MCF 10A (cell line): Measurements from ENCODE around the gene AGAP1. TPM values are rescaled to one million over a fixed set of nuclear protein-coding genes. Genes with fewer than 3 reads are reported as not detected.

ENCODE experiments used
- BruUV-seq: library from RNA; stranded (reverse); fragments of 400-500 nt; replicated peaks from 2 replicates; lab custom pipeline; 2021; lab: Mats Ljungman, UMichigan
- CTCF ChIA-PET: fragments of 300-600 bp; sonication (Branson Sonifier 250); formaldehyde crosslinking; extraction: SDS; loops from one replicate; lab custom pipeline; 2021; ENCODE audit warnings: antibody characterized with exemption, inconsistent platforms; lab: Yijun Ruan, JAX
- POLR2A ChIA-PET: fragments of 300-600, 350-650 bp; sonication (Branson Sonifier 250); formaldehyde crosslinking; extraction: SDS; loops from one replicate; lab custom pipeline; 2020; ENCODE audit warnings: antibody characterized with exemption, inconsistent platforms; lab: Yijun Ruan, JAX
- DNase-seq: peaks from one replicate; pipeline ENCODE4 v3.0.0-alpha.2; 2018; ENCODE audit not compliant: unreplicated experiment
- H3K27ac Mint-ChIP-seq: one replicate; pipeline ENCODE4 v1.8.0; 2022; ENCODE audit warnings: mild to moderate bottlenecking, low read depth, mixed read lengths; ENCODE audit not compliant: unreplicated experiment
- H3K27me3 Mint-ChIP-seq: one replicate; pipeline ENCODE4 v1.8.0; 2022; ENCODE audit warnings: mixed read lengths; ENCODE audit not compliant: insufficient read depth, unreplicated experiment
- H3K36me3 Mint-ChIP-seq: one replicate; pipeline ENCODE4 v1.8.0; 2022; ENCODE audit warnings: mild to moderate bottlenecking, moderate library complexity, mixed read lengths; ENCODE audit not compliant: insufficient read depth, unreplicated experiment
- H3K4me1 Mint-ChIP-seq: one replicate; pipeline ENCODE4 v1.8.0; 2022; ENCODE audit warnings: mixed read lengths; ENCODE audit not compliant: insufficient read depth, unreplicated experiment
- H3K4me3 Mint-ChIP-seq: one replicate; pipeline ENCODE4 v1.8.0; 2022; ENCODE audit warnings: mild to moderate bottlenecking, moderate library complexity, mixed read lengths; ENCODE audit not compliant: unreplicated experiment
- H3K9me3 Mint-ChIP-seq: one replicate; pipeline ENCODE4 v1.8.0; 2022; ENCODE audit warnings: mixed read lengths; ENCODE audit not compliant: unreplicated experiment
- CTCF ChIP-seq: fragments of 200-600 bp; IDR thresholded peaks from one replicate; pipeline ENCODE4 v1.8.0; 2022; ENCODE audit warnings: antibody characterized with exemption, mild to moderate bottlenecking; ENCODE audit not compliant: unreplicated experiment
- intact Hi-C: fragments of 100-400 bp; cut with micrococcal nuclease; formaldehyde crosslinking; loops from 2 replicates; pipeline ENCODE4 v1.14.1; 2022
- total RNA-seq: library from RNA; stranded (reverse); gene quantifications from 2 replicates; pipeline ENCODE4 v1.2.3, GENCODE V29; 2022

The AGAP1 gene
- total RNA-seq, 1 experiment from 2014 or later, result 41.3 TPM

GRCh38 chr2:235952714-235953113, 458.9 kb downstream of the AGAP1 start:
- ChIA-PET POLR2A (no interaction called here), CTCF (no interaction called here)
- Mint-ChIP-seq H3K36me3 (peaks cover 13% of the 10 kb centered on the region), H3K9me3 (no peaks in the 10 kb centered on the region), H3K4me1 (no peaks in the 10 kb centered on the region), H3K27me3 (no peaks in the 10 kb centered on the region), H3K27ac (no peak overlapping the region), H3K4me3 (no peak overlapping the region)
- no peak for TF ChIP-seq CTCF
- BruUV-seq, result no TSS peak
- no peak for DNase-seq
- intact Hi-C loops, result no loop called here

GRCh38 chr2:235954281-235954680, 460.4 kb downstream of the AGAP1 start:
- no peaks in the 10 kb centered on the region for H3K4me1 Mint-ChIP-seq
- H3K27ac Mint-ChIP-seq, result no peak overlapping the region
- H3K4me3 Mint-ChIP-seq, result no peak overlapping the region
- H3K27me3 Mint-ChIP-seq, result no peaks in the 10 kb centered on the region
- no peak for TF ChIP-seq CTCF
- peaks cover 14% of the 10 kb centered on the region for H3K36me3 Mint-ChIP-seq
- H3K9me3 Mint-ChIP-seq, result no peaks in the 10 kb centered on the region
- POLR2A ChIA-PET, result interaction anchor here (0.6 kb wide), 1 partner anchor 11 kb away, joined by 3 read pairs; no protein-coding TSS in a partner anchor
- BruUV-seq, result no TSS peak
- intact Hi-C loops, result no loop called here
- no peak for DNase-seq
- CTCF ChIA-PET, result interaction anchor here (0.6 to 0.9 kb wide), 2 partner anchors 188 to 204 kb away, joined by 3 to 5 read pairs; no protein-coding TSS in a partner anchor

- Mint-ChIP-seq H3K36me3 (peaks cover 14% of the 10 kb centered on the region), H3K27ac (no peak overlapping the region), H3K27me3 (no peaks in the 10 kb centered on the region), H3K4me1 (no peaks in the 10 kb centered on the region), H3K9me3 (no peaks in the 10 kb centered on the region), H3K4me3 (no peak overlapping the region)
- no peak for TF ChIP-seq CTCF
- BruUV-seq, result no TSS peak
- POLR2A ChIA-PET, result interaction anchor here (0.6 kb wide), 1 partner anchor 30 kb away, joined by 3 read pairs; no protein-coding TSS in a partner anchor
- CTCF ChIA-PET, result interaction anchor here (1.2 kb wide), 1 partner anchor 18 kb away, joined by 3 read pairs; no protein-coding TSS in a partner anchor
- intact Hi-C loops, result no loop called here
- DNase-seq, result no peak
Observed at GRCh38 chr2:235954888-235955480, 461.1 kb downstream of the AGAP1 start.

GRCh38 chr2:235955664-235956063, 461.8 kb downstream of the AGAP1 start:
- H3K4me3 Mint-ChIP-seq, result no peak overlapping the region
- H3K36me3 Mint-ChIP-seq, result peaks cover 14% of the 10 kb centered on the region
- H3K27ac Mint-ChIP-seq, result no peak overlapping the region
- no TSS peak for BruUV-seq
- H3K4me1 Mint-ChIP-seq, result no peaks in the 10 kb centered on the region
- POLR2A ChIA-PET, result no interaction called here
- CTCF ChIA-PET, result interaction anchor here (1.2 kb wide), 1 partner anchor 19 kb away, joined by 3 read pairs; no protein-coding TSS in a partner anchor
- H3K27me3 Mint-ChIP-seq, result no peaks in the 10 kb centered on the region
- no peak for TF ChIP-seq CTCF
- DNase-seq, result no peak
- H3K9me3 Mint-ChIP-seq, result no peaks in the 10 kb centered on the region
- intact Hi-C loops, result no loop called here
